Measurements from ENCODE around the gene PER2. TPM values are rescaled to one million over a fixed set of nuclear protein-coding genes. Genes with fewer than 3 reads are reported as not detected.

Gene PER2
- total and polyA plus RNA-seq, 2 of the 13 experiments (the other 11 are each of a cell fraction or from before 2014, with no cell fraction given) = 5.1 to 9.4 TPM

DNA sequence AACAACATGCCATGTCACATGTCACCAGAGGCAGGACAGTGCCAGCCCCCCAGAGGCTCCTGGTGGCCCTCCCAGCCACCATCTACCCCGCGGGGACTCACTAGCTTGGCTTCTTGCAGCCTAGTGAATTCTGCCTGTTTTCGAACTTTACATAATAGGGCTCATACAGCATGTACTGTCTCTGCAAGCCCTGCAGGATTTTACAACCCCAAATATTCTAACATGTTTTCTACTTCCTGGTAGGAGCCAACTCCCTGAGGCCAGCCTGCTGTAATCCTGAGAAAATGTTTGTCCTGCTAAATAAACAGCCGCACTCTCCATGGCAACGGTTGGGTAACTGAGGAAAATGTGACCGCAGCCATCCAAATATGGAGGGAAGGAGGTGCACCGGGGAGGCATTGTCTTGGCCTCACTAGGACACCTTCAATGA is 2.7 kb downstream of the PER2 start (continued):
- TF ChIP-seq REST (IDR thresholded peaks at IDR 0.05; ENCODE audit: borderline replicate concordance in 1 of 2, low read depth in 1 of 2, low read length in 2 of 2) (no peak), CBFB (CRISPR knock-in tag; IDR thresholded peaks at IDR 0.05) (peak; percentile 95), ARID2 (CRISPR knock-in tag; IDR thresholded peaks at IDR 0.05; ENCODE audit: borderline replicate concordance) (no peak), PCBP2 (optimal IDR thresholded peaks at IDR 0.05; ENCODE audit: low read depth, low read length, poor library complexity, severe bottlenecking) (no peak), RCOR2 (CRISPR knock-in tag; IDR thresholded peaks at IDR 0.05) (peak; percentile 61), ZNF574 (CRISPR knock-in tag; IDR thresholded peaks at IDR 0.05) (peak; percentile 61), KAT7 (CRISPR knock-in tag; IDR thresholded peaks at IDR 0.05; ENCODE audit: borderline replicate concordance) (peak; percentile 33; the same call in 1 of the 2 replicates), ZC3H13 (CRISPR knock-in tag; IDR thresholded peaks at IDR 0.05) (no peak), KDM5A (IDR thresholded peaks at IDR 0.05; ENCODE audit: borderline replicate concordance, low read length) (no peak; the same call in 1 of the 2 replicates), ZNF160 (CRISPR knock-in tag; IDR thresholded peaks at IDR 0.05) (no peak), ZNF879 (CRISPR knock-in tag; IDR thresholded peaks at IDR 0.05) (no peak), SP5 (CRISPR knock-in tag; IDR thresholded peaks at IDR 0.05; ENCODE audit: borderline replicate concordance, low read depth) (peak; percentile 22; the same call in 1 of the 2 replicates), HES4 (CRISPR knock-in tag; IDR thresholded peaks at IDR 0.05; ENCODE audit: borderline replicate concordance) (no peak), TCF12 (IDR thresholded peaks at IDR 0.05) (no peak), TCF12 (CRISPR knock-in tag; IDR thresholded peaks at IDR 0.05) (no peak), ZNF235 (CRISPR knock-in tag; IDR thresholded peaks at IDR 0.05; ENCODE audit: borderline replicate concordance) (no peak; the same call in 1 of the 2 replicates), ZNF274 (CRISPR knock-in tag; IDR thresholded peaks at IDR 0.05) (no peak)
- TF ChIP-seq, protein P1, sequence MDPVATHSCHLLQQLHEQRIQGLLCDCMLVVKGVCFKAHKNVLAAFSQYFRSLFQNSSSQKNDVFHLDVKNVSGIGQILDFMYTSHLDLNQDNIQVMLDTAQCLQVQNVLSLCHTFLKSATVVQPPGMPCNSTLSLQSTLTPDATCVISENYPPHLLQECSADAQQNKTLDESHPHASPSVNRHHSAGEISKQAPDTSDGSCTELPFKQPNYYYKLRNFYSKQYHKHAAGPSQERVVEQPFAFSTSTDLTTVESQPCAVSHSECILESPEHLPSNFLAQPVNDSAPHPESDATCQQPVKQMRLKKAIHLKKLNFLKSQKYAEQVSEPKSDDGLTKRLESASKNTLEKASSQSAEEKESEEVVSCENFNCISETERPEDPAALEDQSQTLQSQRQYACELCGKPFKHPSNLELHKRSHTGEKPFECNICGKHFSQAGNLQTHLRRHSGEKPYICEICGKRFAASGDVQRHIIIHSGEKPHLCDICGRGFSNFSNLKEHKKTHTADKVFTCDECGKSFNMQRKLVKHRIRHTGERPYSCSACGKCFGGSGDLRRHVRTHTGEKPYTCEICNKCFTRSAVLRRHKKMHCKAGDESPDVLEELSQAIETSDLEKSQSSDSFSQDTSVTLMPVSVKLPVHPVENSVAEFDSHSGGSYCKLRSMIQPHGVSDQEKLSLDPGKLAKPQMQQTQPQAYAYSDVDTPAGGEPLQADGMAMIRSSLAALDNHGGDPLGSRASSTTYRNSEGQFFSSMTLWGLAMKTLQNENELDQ (CRISPR knock-in tag; IDR thresholded peaks at IDR 0.05; ENCODE audit: borderline replicate concordance) = no peak
- TF ChIP-seq, protein P2, sequence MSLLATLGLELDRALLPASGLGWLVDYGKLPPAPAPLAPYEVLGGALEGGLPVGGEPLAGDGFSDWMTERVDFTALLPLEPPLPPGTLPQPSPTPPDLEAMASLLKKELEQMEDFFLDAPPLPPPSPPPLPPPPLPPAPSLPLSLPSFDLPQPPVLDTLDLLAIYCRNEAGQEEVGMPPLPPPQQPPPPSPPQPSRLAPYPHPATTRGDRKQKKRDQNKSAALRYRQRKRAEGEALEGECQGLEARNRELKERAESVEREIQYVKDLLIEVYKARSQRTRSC (CRISPR knock-in tag; IDR thresholded peaks at IDR 0.05; ENCODE audit: low read depth) = no peak
- TF ChIP-seq, protein P3, sequence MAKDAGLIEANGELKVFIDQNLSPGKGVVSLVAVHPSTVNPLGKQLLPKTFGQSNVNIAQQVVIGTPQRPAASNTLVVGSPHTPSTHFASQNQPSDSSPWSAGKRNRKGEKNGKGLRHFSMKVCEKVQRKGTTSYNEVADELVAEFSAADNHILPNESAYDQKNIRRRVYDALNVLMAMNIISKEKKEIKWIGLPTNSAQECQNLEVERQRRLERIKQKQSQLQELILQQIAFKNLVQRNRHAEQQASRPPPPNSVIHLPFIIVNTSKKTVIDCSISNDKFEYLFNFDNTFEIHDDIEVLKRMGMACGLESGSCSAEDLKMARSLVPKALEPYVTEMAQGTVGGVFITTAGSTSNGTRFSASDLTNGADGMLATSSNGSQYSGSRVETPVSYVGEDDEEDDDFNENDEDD (CRISPR knock-in tag; IDR thresholded peaks at IDR 0.05; ENCODE audit: borderline replicate concordance) = peak; percentile 59; the same call in 1 of the 2 replicates
